Kidney (tissue), 14 donors: ENCODE results near the gene RIMS4. TPM values are rescaled to one million over a fixed set of nuclear protein-coding genes. Genes with fewer than 3 reads are reported as not detected.

ENCODE experiments used
- DNase-seq, 5 donors: peaks; one replicate each; pipeline ENCODE4 v3.0.0-alpha.2; 2013 to 2020
- FAIRE-seq: peaks from 2 replicates; lab custom pipeline; 2012; peaks lifted over from hg19 to GRCh38; lab: Jason Lieb, UNC
- H3K27ac ChIP-seq, 2 donors: one replicate each; pipeline ENCODE4 v1.7.0; 2013; ENCODE audit warnings: low read depth in 2 of 2, low read length in 2 of 2, inconsistent platforms in 1 of 2
- H3K27me3 ChIP-seq: one replicate; pipeline ENCODE4 v1.7.1; 2013; ENCODE audit warnings: low read length, inconsistent platforms; ENCODE audit not compliant: control insufficient read depth, insufficient read depth
- H3K36me3 ChIP-seq, 3 donors: one replicate each; pipeline versions ENCODE4 v1.7.0 to v1.7.1; 2013; ENCODE audit warnings: low read length in 3 of 3, control low read depth in 1 of 3, inconsistent platforms in 1 of 3; ENCODE audit not compliant: insufficient read depth in 3 of 3, control insufficient read depth in 2 of 3
- H3K4me1 ChIP-seq, 3 donors: one replicate each; pipeline versions ENCODE4 v1.7.0 to v1.7.1; 2013; ENCODE audit warnings: low read length in 3 of 3, inconsistent platforms in 1 of 3, low read depth in 1 of 3; ENCODE audit not compliant: control insufficient read depth in 2 of 3, insufficient read depth in 2 of 3
- H3K4me3 ChIP-seq, 3 donors: one replicate each; pipeline versions ENCODE4 v1.7.0 to v1.8.1; 2013; ENCODE audit warnings: low read length in 3 of 3, control low read depth in 1 of 3, inconsistent platforms in 1 of 3
- H3K9ac ChIP-seq, 3 donors: one replicate each; pipeline versions ENCODE4 v1.7.0 to v1.7.1; 2013; ENCODE audit warnings: low read length in 3 of 3, control low read depth in 1 of 3, inconsistent platforms in 1 of 3
- H3K9me3 ChIP-seq, 3 donors: one replicate each; pipeline versions ENCODE4 v1.7.0 to v1.7.1; 2013; ENCODE audit warnings: low read length in 3 of 3, control low read depth in 1 of 3, inconsistent platforms in 1 of 3; ENCODE audit not compliant: control insufficient read depth in 2 of 3, insufficient read depth in 1 of 3
- intact Hi-C: fragments of 100-400 bp; cut with DNase I; formaldehyde crosslinking; loops from one replicate; pipeline ENCODE4 v1.11.1; 2022
- polyA plus RNA-seq: library from polyadenylated mRNA; stranded (reverse); fragments of 350-450 nt; fragmentation: Illumina TruSeq; extraction: RNeasy Lipid Tissue Mini Kit (QIAGEN cat#74804); gene quantifications from one replicate; pipeline ENCODE4 v1.2.3, GENCODE V29; 2014; ENCODE audit warnings: low read depth, low replicate concordance; ENCODE audit not compliant: insufficient read depth
- total RNA-seq: library from RNA; stranded (reverse); fragmentation: NEBNext Ultra II Directional; extraction: Animal tissue kit (Norgen Biotek cat#: 25700); gene quantifications from one replicate; pipeline ENCODE4 v1.2.1, GENCODE V29; 2021
- TF ChIP-seq, protein P1 (sequence below): IDR thresholded peaks from 3 replicates; pipeline ENCODE4 v1.5.1; 2012; ENCODE audit warnings: mild to moderate bottlenecking, moderate library complexity, borderline replicate concordance; ENCODE audit not compliant: insufficient read depth; ENCODE audit errors: extremely low read depth
- donor health status: control.
- donor health status: control.
- donor health status: control.
- donor health status: control.
- donor health status: control.
- donor health status: DM: yes; HTN: yes; CAD: no.
- donor health status: Normal renal cell carcinoma (clear cell type).

The RIMS4 gene
- total and polyA plus RNA-seq, 2 donors from 2014 or later, result 0.13 TPM; not detected in 1

DNA sequence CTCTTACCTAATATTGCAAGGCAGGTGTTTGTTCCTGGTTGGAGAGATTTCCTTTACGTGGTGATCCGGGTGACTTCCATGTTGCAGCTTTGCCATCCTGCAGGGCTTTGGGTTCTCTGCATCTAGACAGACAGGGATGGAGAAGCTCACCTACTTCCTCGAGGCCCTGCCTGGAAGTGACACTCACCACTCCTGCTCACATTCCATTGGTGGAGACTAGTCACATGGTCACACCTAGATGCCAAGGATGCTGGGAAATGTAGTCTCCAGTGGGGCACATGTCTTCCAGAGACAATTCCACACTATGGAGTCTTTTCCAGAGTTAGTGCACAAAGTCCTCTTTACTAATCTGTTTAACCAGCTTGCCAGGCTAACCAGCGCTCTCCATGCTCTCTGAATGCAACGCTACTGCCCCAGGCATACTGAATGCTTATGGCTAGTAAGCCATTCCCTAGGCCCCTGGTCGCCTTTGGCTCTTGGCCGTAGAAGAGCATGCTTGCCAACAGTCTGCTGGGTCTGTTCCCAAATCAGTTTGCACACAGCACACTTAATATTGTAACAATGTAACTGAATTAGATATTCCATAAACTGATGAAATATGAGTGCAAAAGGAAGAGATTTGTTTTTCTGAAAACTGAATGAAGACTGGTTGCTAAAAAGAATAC is 71.4 kb downstream of the RIMS4 start:
- Histone ChIP-seq H3K9me3 (peaks cover 0 to 8% (median 0%) of the 10 kb centered on the region in 3 donors), H3K4me3 (no peak overlapping the region), H3K9ac (no peak overlapping the region), H3K4me1 (no peaks in the 10 kb centered on the region), H3K27ac (no peak overlapping the region), H3K36me3 (no peaks in the 10 kb centered on the region), H3K27me3 (no peaks in the 10 kb centered on the region)
- TF ChIP-seq, protein P1, sequence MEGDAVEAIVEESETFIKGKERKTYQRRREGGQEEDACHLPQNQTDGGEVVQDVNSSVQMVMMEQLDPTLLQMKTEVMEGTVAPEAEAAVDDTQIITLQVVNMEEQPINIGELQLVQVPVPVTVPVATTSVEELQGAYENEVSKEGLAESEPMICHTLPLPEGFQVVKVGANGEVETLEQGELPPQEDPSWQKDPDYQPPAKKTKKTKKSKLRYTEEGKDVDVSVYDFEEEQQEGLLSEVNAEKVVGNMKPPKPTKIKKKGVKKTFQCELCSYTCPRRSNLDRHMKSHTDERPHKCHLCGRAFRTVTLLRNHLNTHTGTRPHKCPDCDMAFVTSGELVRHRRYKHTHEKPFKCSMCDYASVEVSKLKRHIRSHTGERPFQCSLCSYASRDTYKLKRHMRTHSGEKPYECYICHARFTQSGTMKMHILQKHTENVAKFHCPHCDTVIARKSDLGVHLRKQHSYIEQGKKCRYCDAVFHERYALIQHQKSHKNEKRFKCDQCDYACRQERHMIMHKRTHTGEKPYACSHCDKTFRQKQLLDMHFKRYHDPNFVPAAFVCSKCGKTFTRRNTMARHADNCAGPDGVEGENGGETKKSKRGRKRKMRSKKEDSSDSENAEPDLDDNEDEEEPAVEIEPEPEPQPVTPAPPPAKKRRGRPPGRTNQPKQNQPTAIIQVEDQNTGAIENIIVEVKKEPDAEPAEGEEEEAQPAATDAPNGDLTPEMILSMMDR, result no peak
- intact Hi-C loops, result no loop called here
- FAIRE-seq (no peak), DNase-seq (peak; percentile 61 to 83 (median 70))

DNA sequence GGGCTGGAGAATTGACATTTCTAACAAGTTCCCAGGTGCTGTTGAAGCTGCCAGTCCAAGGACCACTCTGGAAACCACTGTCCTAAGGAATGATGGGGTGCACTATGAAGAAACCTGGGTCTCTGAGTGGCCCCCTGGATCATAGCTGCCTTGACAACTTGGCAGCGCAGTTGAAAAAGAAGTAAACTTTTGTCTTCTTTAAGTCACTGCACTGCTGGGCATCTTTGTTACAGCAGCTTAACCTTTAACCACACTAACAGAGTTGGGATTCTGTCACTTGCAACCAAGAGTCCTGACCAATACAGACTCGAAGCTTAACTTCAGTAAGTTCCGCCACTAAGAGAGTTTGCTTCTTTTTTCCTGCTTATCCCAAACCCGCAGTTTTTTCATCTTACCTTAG is 73.2 kb downstream of the RIMS4 start:
- FAIRE-seq (no peak), DNase-seq (no peak)
- Histone ChIP-seq H3K27me3 (no peaks in the 10 kb centered on the region), H3K4me3 (no peak overlapping the region), H3K4me1 (no peaks in the 10 kb centered on the region), H3K9me3 (peaks cover 0 to 8% (median 0%) of the 10 kb centered on the region in 3 donors), H3K9ac (no peak overlapping the region), H3K27ac (no peak overlapping the region), H3K36me3 (no peaks in the 10 kb centered on the region)
- TF ChIP-seq, protein P1, result no peak
- intact Hi-C loops, result no loop called here

DNA sequence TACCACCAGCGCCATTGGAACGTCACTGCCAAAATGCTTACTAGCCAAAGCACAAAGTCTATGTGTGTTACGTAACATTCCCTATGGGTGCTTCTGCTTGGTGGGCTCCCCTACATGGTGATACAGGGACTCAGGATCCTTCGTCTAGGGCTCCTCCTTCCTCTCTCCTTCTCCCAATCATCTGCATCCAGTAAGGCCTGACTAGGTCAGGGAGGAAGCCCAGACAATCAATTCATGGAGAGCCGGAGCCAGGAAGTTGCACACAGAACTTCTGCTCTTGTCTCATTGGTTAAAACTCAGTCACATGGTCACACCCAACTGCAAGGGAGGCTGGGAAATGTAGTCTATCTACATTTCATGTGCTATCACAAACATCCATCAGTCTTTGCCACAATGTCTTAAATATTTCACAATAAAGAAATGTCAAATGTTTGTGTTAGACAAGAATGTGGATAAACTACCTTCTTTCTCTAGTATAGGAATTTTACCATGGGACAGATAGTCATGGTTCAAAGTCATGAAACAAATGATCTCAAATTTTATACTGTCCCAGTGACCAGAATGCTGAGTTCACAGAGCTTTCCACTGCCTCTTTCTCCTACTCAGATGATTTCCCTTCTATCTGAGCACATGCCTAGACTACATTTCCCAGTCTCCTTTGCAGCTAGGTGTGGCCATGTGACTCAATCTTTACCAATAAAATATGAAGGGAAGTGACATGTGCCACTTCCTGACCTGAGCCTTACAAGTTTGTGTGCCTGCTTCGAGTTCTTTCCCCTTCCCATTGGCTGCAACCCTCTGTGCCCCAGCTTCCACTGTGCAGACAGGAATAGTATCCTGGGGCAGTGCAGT is 74.0 kb downstream of the RIMS4 start:
- no peaks in the 10 kb centered on the region for H3K4me1 ChIP-seq
- H3K9me3 ChIP-seq, result peaks cover 0 to 8% (median 0%) of the 10 kb centered on the region in 3 donors
- no peak overlapping the region for H3K9ac ChIP-seq
- H3K27ac ChIP-seq, result no peak overlapping the region
- TF ChIP-seq, protein P1, result no peak
- H3K27me3 ChIP-seq, result no peaks in the 10 kb centered on the region
- FAIRE-seq (no peak), DNase-seq (peak in 4 of 5 donors; percentile 42 to 75 (median 54))
- intact Hi-C loops, result no loop called here
- peak overlapping the region in 2 of 3 donors; percentile 14 to 47 for H3K4me3 ChIP-seq
- H3K36me3 ChIP-seq, result no peaks in the 10 kb centered on the region
